SU-DHL-6 (cell line): ENCODE data around the gene MAP3K8.

Experiments used
- H2AFZ ChIP-seq: fragments of 200-600 bp; sonication (generic); 2 replicates; pipeline ENCODE4 v1.6.1; 2014; ENCODE audit warnings: low read depth, mild to moderate bottlenecking, moderate library complexity, mixed read lengths, antibody characterized with exemption, low read length; ENCODE audit not compliant: severe bottlenecking
- H3F3A ChIP-seq: fragments of 200-600 bp; shearing (Covaris generic); 2 replicates; pipeline ENCODE4 v1.6.0; 2016; ENCODE audit warnings: antibody characterized with exemption, mild to moderate bottlenecking; ENCODE audit not compliant: insufficient read depth
- H3K27ac ChIP-seq: fragments of 200-600 bp; sonication (generic); 2 replicates; pipeline ENCODE4 v1.5.1; 2016; ENCODE audit warnings: low read depth, mild to moderate bottlenecking, low read length, moderate library complexity, mixed read lengths
- H3K27me3 ChIP-seq: fragments of 200-600 bp; sonication (generic), shearing (Covaris generic); 2 replicates; pipeline ENCODE4 v1.6.0; 2014; ENCODE audit warnings: mild to moderate bottlenecking, low read length
- H3K36me3 ChIP-seq: fragments of 200-600 bp; sonication (generic); 2 replicates; pipeline ENCODE4 v1.6.1; 2014; ENCODE audit warnings: mild to moderate bottlenecking, low read length, mixed read lengths
- H3K4me2 ChIP-seq: fragments of 300-600, 200-600 bp; shearing (Covaris generic), sonication (generic); 2 replicates; pipeline ENCODE4 v1.6.0; 2014; ENCODE audit warnings: low read length, low read depth, mild to moderate bottlenecking; ENCODE audit not compliant: poor library complexity, severe bottlenecking
- H3K4me3 ChIP-seq: fragments of 200-600 bp; sonication (generic); 2 replicates; pipeline ENCODE4 v1.5.1; 2014; ENCODE audit warnings: antibody characterized with exemption, low read length, mild to moderate bottlenecking, mixed read lengths; ENCODE audit not compliant: insufficient read depth, poor library complexity, severe bottlenecking
- H3K79me2 ChIP-seq: fragments of 200-600 bp; sonication (generic); 2 replicates; pipeline ENCODE4 v1.6.1; 2014; ENCODE audit warnings: mild to moderate bottlenecking, low read length, moderate library complexity; ENCODE audit not compliant: insufficient read depth
- H3K9ac ChIP-seq: fragments of 200-600 bp; sonication (generic); 2 replicates; pipeline ENCODE4 v1.7.0; 2014; ENCODE audit warnings: mild to moderate bottlenecking, low read length
- H3K9me2 ChIP-seq: fragments of 200-600 bp; sonication (generic); replicated peaks from 2 replicates; pipeline ENCODE4 v1.6.1; 2014; ENCODE audit warnings: low read length; ENCODE audit not compliant: insufficient read depth
- H3K9me3 ChIP-seq: fragments of 200-600 bp; sonication (generic); 2 replicates; pipeline ENCODE4 v1.6.1; 2014; ENCODE audit warnings: low read length, mixed read lengths; ENCODE audit not compliant: insufficient read depth
- H4K20me1 ChIP-seq: fragments of 200-600 bp; sonication (generic); 2 replicates; pipeline ENCODE4 v1.6.1; 2014; ENCODE audit warnings: low read depth, mild to moderate bottlenecking, antibody characterized with exemption, low read length, moderate library complexity, mixed read lengths
- EZH2phosphoT487 ChIP-seq: fragments of 200-600 bp; sonication (generic), shearing (Covaris generic); conservative IDR thresholded peaks from 2 replicates; pipeline ENCODE4 v1.6.1; 2018; ENCODE audit warnings: mild to moderate bottlenecking, antibody characterized with exemption, low read length, moderate library complexity, mixed read lengths
- TF ChIP-seq, protein P1 (sequence below): fragments of 200-600 bp; sonication (generic); IDR thresholded peaks from one replicate; pipeline ENCODE4 v1.5.1; 2017; ENCODE audit warnings: antibody characterized with exemption, mild to moderate bottlenecking, low read length, moderate library complexity; ENCODE audit not compliant: insufficient read depth, poor library complexity, severe bottlenecking

Gene MAP3K8

DNA sequence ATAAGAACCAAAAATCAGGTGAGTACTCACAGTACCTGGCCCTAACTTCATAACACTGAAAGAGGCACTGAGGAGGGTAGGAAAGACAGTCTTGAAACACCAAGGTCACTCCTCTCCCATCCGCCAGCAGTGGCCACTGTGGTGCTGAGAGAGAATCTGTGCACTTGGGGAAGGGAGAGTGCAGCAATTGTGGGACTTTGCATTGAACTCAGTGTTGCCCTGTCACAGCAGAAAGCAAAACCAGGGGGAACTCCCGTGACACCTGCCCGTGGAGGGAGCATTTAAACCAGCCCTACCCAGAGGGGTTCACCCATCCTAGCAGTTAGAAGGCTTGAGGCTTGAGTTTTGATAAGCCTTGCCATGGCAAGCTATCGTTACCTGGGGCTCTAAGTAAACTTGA, 35.2 kb upstream of the MAP3K8 start:
- Histone ChIP-seq H3K27me3 (no peaks in the 10 kb centered on the region), H3K36me3 (no peaks in the 10 kb centered on the region), H3K4me3 (no peak overlapping the region), H4K20me1 (no peaks in the 10 kb centered on the region), H2AFZ (no peak overlapping the region), H3K9ac (no peak overlapping the region), H3K9me3 (no peaks in the 10 kb centered on the region), H3K9me2 (no peaks in the 10 kb centered on the region), H3K27ac (no peak overlapping the region), H3K79me2 (no peaks in the 10 kb centered on the region), H3F3A (no peaks in the 10 kb centered on the region), H3K4me2 (no peak overlapping the region)
- no peak for TF ChIP-seq EZH2phosphoT487
- TF ChIP-seq, protein P1, sequence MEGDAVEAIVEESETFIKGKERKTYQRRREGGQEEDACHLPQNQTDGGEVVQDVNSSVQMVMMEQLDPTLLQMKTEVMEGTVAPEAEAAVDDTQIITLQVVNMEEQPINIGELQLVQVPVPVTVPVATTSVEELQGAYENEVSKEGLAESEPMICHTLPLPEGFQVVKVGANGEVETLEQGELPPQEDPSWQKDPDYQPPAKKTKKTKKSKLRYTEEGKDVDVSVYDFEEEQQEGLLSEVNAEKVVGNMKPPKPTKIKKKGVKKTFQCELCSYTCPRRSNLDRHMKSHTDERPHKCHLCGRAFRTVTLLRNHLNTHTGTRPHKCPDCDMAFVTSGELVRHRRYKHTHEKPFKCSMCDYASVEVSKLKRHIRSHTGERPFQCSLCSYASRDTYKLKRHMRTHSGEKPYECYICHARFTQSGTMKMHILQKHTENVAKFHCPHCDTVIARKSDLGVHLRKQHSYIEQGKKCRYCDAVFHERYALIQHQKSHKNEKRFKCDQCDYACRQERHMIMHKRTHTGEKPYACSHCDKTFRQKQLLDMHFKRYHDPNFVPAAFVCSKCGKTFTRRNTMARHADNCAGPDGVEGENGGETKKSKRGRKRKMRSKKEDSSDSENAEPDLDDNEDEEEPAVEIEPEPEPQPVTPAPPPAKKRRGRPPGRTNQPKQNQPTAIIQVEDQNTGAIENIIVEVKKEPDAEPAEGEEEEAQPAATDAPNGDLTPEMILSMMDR: no peak

DNA sequence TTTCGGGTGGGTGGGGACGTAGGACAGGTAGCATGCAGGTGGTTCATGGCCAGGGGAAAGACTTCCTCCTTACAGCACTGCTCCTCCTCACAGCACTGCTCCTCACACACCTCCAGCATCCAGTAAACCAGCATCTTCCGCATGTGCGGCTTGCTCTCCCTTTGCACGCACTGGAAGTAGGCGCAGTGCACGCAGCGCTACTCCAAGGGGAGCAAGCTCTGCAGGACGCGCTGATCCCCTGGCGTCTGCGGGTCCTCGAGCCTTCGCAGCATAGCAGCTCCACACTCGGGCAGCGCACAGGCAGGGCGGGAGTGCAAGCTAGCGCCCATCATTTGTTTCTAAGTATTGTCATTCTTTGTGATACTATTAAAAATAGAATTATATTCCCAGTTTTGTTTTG, 30.5 kb upstream of the MAP3K8 start:
- no peaks in the 10 kb centered on the region for H3K9me2 ChIP-seq
- H2AFZ ChIP-seq: no peak overlapping the region
- H3F3A ChIP-seq: no peaks in the 10 kb centered on the region
- H3K9me3 ChIP-seq: no peaks in the 10 kb centered on the region
- no peaks in the 10 kb centered on the region for H4K20me1 ChIP-seq
- no peak overlapping the region for H3K27ac ChIP-seq
- H3K4me3 ChIP-seq: no peak overlapping the region
- TF ChIP-seq, protein P1: no peak
- no peak for TF ChIP-seq EZH2phosphoT487
- H3K79me2 ChIP-seq: no peaks in the 10 kb centered on the region
- H3K27me3 ChIP-seq: no peaks in the 10 kb centered on the region
- H3K4me2 ChIP-seq: no peak overlapping the region
- no peak overlapping the region for H3K9ac ChIP-seq
- no peaks in the 10 kb centered on the region for H3K36me3 ChIP-seq

DNA sequence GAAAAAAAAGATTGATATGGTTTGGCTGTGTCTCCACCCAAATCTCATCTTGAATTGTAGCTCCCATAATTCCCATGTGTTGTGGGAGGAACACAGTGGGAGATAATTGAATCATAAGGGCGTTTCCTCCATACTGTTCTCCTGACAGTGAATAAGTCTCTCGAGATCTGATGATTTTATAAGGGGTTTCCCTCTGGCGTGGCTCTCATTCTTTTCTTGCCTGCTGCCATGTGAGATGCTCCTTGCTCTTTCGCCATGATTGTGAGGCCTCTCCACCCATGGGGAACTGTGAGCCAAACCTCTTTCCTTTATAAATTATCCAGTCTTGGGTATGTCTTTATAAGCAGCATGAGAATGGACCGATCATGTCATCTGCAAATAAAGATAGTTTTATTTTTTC, 29.4 kb upstream of the MAP3K8 start:
- TF ChIP-seq EZH2phosphoT487: no peak

DNA sequence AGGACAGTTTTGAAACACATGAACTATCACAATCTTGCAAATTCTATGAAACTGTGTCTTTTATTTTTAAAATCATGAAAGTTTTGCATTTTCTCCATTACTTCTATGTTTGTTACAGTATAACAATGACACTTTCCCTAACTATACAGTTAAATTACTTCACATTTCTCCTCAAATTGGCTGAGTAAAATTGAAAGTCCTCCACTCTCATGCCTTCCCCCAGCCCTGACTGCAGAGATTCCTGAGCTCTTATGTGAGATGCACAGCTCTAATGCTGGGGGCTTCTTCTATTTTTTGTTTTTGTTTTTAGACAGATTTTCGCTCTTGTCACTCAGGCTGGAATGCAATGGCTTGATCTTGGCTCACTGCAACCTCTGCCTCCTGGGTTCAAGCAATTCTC, 22.7 kb upstream of the MAP3K8 start:
- no peak overlapping the region for H2AFZ ChIP-seq
- H4K20me1 ChIP-seq: no peaks in the 10 kb centered on the region
- no peaks in the 10 kb centered on the region for H3F3A ChIP-seq
- no peaks in the 10 kb centered on the region for H3K9me3 ChIP-seq
- no peak overlapping the region for H3K9ac ChIP-seq
- no peak overlapping the region for H3K4me3 ChIP-seq
- H3K4me2 ChIP-seq: no peak overlapping the region
- H3K79me2 ChIP-seq: no peaks in the 10 kb centered on the region
- H3K27me3 ChIP-seq: no peaks in the 10 kb centered on the region
- TF ChIP-seq, protein P1: no peak
- no peak for TF ChIP-seq EZH2phosphoT487
- no peaks in the 10 kb centered on the region for H3K36me3 ChIP-seq
- no peak overlapping the region for H3K27ac ChIP-seq
- H3K9me2 ChIP-seq: no peaks in the 10 kb centered on the region

More for the DNA sequence above, 29.4 kb upstream of the MAP3K8 start:
- Histone ChIP-seq H3F3A (no peaks in the 10 kb centered on the region), H4K20me1 (no peaks in the 10 kb centered on the region), H3K79me2 (no peaks in the 10 kb centered on the region), H3K9me3 (no peaks in the 10 kb centered on the region), H3K4me2 (no peak overlapping the region), H2AFZ (no peak overlapping the region), H3K4me3 (no peak overlapping the region), H3K9ac (no peak overlapping the region), H3K27ac (no peak overlapping the region), H3K27me3 (no peaks in the 10 kb centered on the region), H3K9me2 (no peaks in the 10 kb centered on the region), H3K36me3 (no peaks in the 10 kb centered on the region)
